Astrocyte of the hippocampus (primary cell): ENCODE results near the gene C2CD2L.
"Not testable (repeated sequence)": the region's sequence is repeated elsewhere in the genome, so short reads cannot be mapped to it uniquely, and the experiment has no call there.

Experiments used
- DNase-seq: peaks from one replicate; pipeline ENCODE4 v3.0.0; 2011; ENCODE audit warnings: low read depth, low spot score

Gene C2CD2L

GRCh38 chr11:119093942-119094815, 13.0 kb upstream of the C2CD2L start:
- DNase-seq = peak; percentile 69

GRCh38 chr11:119094816-119095065, 12.4 kb upstream of the C2CD2L start:
- peak; percentile 94 for DNase-seq

- DNase-seq = peak; percentile 100
Measured at GRCh38 chr11:119095066-119095880, 11.9 kb upstream of the C2CD2L start.

- DNase-seq = no peak
Measured at GRCh38 chr11:119099711-119100110, 7.4 kb upstream of the C2CD2L start.

GRCh38 chr11:119100246-119100970, 6.7 kb upstream of the C2CD2L start:
- DNase-seq = peak; percentile 55

- no peak for DNase-seq
Measured at GRCh38 chr11:119100994-119101758, 6.0 kb upstream of the C2CD2L start.

GRCh38 chr11:119101759-119102423, 5.3 kb upstream of the C2CD2L start, which contains the start of gene DPAGT1:
Gene DPAGT1, minus strand, starts transcription at chr11:119101853. Its CDS starts 198 bp downstream, at chr11:119101655.
- DNase-seq = peak; percentile 97

GRCh38 chr11:119103161-119103664, 3.9 kb upstream of the C2CD2L start:
- not testable (repeated sequence) for DNase-seq

- no peak for DNase-seq
Measured at GRCh38 chr11:119103793-119104192, 3.4 kb upstream of the C2CD2L start.

- peak; percentile 44 for DNase-seq
Measured at GRCh38 chr11:119107538-119108145, 498 bp downstream of the C2CD2L start.

GRCh38 chr11:119108146-119108856, 1.2 kb downstream of the C2CD2L start:
- peak; percentile 30 for DNase-seq

GRCh38 chr11:119108857-119109221, 1.7 kb downstream of the C2CD2L start:
- DNase-seq = no peak

GRCh38 chr11:119109843-119110242, 2.7 kb downstream of the C2CD2L start:
- DNase-seq = no peak

GRCh38 chr11:119110439-119110838, 3.3 kb downstream of the C2CD2L start:
- DNase-seq = no peak

GRCh38 chr11:119111361-119111925, 4.3 kb downstream of the C2CD2L start:
- DNase-seq = no peak

GRCh38 chr11:119112314-119113020, 5.3 kb downstream of the C2CD2L start:
- no peak for DNase-seq

- no peak for DNase-seq
Measured at GRCh38 chr11:119113716-119114115, 6.6 kb downstream of the C2CD2L start.

GRCh38 chr11:119114351-119114750, 7.2 kb downstream of the C2CD2L start:
- no peak for DNase-seq
